ENCODE results near the gene RDH8.

The RDH8 gene, protein sequence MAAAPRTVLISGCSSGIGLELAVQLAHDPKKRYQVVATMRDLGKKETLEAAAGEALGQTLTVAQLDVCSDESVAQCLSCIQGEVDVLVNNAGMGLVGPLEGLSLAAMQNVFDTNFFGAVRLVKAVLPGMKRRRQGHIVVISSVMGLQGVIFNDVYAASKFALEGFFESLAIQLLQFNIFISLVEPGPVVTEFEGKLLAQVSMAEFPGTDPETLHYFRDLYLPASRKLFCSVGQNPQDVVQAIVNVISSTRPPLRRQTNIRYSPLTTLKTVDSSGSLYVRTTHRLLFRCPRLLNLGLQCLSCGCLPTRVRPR

DNA sequence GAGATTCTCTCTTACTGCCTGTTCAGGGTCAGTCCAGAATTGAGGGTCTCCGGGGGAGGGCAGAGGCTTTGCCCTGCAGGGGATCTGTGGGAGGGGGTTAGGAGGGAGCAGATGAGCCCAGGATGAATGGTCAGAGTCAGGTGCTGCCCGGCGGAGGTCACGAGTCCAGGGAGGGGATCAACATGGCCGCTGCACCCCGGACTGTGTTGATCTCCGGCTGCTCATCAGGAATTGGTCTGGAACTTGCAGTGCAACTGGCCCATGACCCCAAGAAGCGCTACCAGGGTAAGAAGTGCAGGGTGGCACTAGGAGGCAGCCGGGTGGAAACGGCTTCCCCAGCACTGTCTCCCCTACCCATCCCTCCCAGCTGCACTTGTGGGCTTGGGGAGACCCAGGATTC lies at the start of gene RDH8:
Gene RDH8, plus strand, starts transcription at position 168 of the 400 bp plus-strand sequence. Its CDS starts 15 bp downstream, at position 183.
- no peak within 1 kb of the TSS for H3K27ac ChIP-seq
- TF ChIP-seq, protein P1, sequence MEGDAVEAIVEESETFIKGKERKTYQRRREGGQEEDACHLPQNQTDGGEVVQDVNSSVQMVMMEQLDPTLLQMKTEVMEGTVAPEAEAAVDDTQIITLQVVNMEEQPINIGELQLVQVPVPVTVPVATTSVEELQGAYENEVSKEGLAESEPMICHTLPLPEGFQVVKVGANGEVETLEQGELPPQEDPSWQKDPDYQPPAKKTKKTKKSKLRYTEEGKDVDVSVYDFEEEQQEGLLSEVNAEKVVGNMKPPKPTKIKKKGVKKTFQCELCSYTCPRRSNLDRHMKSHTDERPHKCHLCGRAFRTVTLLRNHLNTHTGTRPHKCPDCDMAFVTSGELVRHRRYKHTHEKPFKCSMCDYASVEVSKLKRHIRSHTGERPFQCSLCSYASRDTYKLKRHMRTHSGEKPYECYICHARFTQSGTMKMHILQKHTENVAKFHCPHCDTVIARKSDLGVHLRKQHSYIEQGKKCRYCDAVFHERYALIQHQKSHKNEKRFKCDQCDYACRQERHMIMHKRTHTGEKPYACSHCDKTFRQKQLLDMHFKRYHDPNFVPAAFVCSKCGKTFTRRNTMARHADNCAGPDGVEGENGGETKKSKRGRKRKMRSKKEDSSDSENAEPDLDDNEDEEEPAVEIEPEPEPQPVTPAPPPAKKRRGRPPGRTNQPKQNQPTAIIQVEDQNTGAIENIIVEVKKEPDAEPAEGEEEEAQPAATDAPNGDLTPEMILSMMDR (IDR thresholded peaks at IDR 0.05) = no peak
- no peak for TF ChIP-seq ZFX (IDR thresholded peaks at IDR 0.05; ENCODE audit: borderline replicate concordance)

DNA sequence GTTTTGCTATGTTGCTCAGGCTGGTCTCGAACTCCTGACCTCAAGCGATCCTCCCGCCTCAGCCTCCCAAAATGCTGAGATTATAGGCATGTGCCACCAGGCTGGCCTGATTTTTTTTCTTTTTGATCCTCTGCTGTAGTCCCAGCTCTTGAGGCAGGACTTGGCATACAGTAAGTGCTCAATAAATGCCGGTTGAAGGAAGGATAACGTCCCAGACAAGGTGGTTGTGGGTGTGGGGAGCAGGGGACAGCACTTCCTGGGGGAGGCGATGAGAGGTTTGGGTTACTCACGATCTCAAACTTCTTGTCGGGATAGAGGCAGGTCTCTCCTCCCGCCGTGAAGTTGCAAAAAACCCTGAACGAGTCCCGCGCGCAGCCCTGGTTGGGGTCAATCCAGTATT lies 47.3 kb upstream of the RDH8 start:
- TF ChIP-seq, protein P1 (IDR thresholded peaks at IDR 0.05) = no peak
- TF ChIP-seq ZFX (IDR thresholded peaks at IDR 0.05; ENCODE audit: borderline replicate concordance) = no peak
- no peak overlapping the region for H3K27ac ChIP-seq

DNA sequence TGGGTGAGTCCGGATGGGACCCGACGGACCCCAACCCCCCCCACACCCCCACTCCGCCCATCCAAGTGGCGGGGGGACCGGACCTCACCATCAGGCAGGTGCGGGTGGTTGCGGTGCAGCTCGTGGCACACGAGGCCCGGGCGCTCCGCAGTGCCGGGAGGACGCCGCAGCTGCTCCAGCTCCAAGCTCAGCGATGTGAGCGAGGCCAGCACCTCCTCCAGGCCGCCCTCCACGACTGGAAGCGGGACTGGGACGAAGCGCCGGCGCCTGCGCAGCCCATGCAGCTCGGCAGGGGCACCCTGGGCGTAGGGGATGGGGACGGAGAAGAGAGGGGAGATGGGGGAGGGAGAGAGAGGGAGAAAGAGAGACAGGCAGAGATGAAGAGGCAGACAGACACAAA lies 46.8 kb upstream of the RDH8 start:
- no peak overlapping the region for H3K27ac ChIP-seq
- TF ChIP-seq ZFX (IDR thresholded peaks at IDR 0.05; ENCODE audit: borderline replicate concordance) = no peak
- TF ChIP-seq, protein P1 (IDR thresholded peaks at IDR 0.05) = no peak

DNA sequence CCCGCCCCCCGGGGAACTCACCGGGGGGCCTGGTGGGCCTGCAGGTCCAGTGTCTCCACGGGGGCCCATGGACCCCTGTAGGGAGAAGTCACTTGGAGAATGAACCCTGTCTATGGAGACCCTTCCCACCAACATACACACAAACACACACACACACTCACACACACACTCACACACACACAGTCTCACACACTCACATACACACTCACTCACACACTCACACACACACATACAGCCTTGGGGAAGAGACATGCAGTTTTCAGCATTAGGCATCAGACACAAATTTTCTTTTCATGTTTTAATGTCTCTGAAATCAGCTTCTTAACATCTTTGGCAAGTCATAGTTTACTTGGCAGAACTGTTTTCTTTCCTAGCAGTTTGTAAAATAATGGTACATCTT lies 46.0 kb upstream of the RDH8 start:
- TF ChIP-seq, protein P1 (IDR thresholded peaks at IDR 0.05) = no peak
- no peak for TF ChIP-seq ZFX (IDR thresholded peaks at IDR 0.05; ENCODE audit: borderline replicate concordance)
- H3K27ac ChIP-seq = no peak overlapping the region

DNA sequence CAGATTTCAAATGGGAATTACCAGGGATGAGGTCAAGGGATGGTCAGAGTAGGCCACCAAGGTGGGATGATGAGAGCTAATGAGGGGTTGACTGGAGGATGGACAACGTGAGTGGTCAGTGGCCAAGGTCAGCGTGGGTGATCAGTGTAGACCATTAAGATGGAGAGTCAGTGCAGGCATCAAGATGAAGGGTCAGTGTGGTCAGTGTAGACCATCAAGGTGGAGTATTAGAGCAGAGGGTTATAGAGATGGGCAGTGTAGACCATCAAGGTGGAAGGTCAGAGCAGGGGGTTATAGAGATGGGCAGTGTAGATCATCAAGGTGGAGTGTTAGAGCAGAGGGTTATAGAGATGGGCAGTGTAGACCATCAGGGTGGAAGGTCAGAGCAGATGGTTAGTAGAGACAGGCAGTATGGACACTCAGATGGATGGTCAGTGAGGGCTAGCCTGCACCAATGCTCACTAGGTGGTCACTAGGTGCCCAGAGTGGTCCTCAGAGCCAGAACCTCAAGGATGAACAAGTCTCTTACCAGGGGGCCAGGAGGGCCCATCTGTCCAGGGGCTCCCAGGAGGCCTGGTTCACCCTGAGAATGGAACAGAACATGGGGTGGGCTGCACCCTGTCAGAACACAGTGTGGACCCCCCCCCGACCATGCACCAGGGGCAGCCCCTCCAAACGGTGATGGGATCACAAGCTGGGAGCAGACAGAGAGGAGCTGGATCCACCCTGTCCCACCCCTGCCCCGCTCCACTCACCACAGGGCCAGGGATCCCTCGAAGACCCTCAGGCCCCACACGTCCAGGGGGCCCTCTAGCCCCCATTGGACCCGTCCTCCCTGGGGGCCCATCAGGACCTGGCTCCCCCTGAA lies 44.2 kb upstream of the RDH8 start:
- no peak overlapping the region for H3K27ac ChIP-seq
- no peak for TF ChIP-seq ZFX (IDR thresholded peaks at IDR 0.05; ENCODE audit: borderline replicate concordance)
- TF ChIP-seq, protein P1 (IDR thresholded peaks at IDR 0.05) = no peak

DNA sequence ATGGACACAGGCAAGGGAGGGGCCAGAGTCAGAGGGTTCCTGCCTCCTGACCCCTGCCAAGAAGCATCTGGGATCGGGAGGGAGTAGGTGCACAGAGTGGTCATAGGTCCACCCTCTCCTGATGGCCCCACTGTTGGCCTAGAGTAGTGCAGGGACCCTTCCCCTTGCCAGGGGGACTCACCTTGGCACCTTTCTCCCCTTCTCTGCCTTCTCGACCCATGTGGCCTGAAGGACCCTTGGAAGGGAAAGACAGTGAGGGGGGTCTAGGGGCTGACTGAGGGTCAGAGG lies 43.7 kb upstream of the RDH8 start:
- TF ChIP-seq, protein P1 (IDR thresholded peaks at IDR 0.05) = no peak
- TF ChIP-seq ZFX (IDR thresholded peaks at IDR 0.05; ENCODE audit: borderline replicate concordance) = no peak

DNA sequence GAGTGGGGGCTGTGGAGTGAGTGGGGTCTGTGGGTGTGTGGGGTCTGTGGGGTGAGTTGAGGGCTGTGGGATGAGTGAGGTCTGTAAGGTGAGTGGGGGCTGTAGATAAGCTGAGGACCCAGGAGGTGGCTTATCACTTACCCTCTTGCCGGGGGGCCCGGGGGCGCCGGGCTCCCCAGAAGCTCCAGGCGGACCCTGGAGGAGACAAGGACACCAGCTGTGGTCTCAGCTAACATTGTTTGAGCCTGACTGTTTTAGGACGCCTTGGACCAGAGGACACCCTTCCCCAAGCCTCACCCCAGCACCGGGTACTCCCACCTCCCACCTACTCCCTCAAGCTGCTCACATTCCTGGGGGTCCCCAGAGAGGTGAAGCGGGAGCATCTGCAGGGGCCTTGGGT lies 42.8 kb upstream of the RDH8 start:
- TF ChIP-seq, protein P1 (IDR thresholded peaks at IDR 0.05) = no peak
- TF ChIP-seq ZFX (IDR thresholded peaks at IDR 0.05; ENCODE audit: borderline replicate concordance) = no peak

More for the DNA sequence above, 43.7 kb upstream of the RDH8 start:
- H3K27ac ChIP-seq = no peak overlapping the region

More for the DNA sequence above, 42.8 kb upstream of the RDH8 start:
- H3K27ac ChIP-seq = no peak overlapping the region

Data from 22Rv1 (cell line).